ENCODE measurements around the gene IGFBP3. TPM values are rescaled to one million over a fixed set of nuclear protein-coding genes. Genes with fewer than 3 reads are reported as not detected.

IGFBP3 gene
- total and polyA plus RNA-seq, 2 of the 13 experiments (the other 11 are each of a cell fraction or from before 2014, with no cell fraction given), result 57.5 TPM; not detected in 1

GRCh38 chr7:45893374-45893995 is 27.6 kb downstream of the IGFBP3 start (continued):
- TF ChIP-seq ZNF12 (CRISPR knock-in tag; IDR thresholded peaks at IDR 0.05) (no peak; the same call in 1 of the 2 replicates), ZNF646 (CRISPR knock-in tag; IDR thresholded peaks at IDR 0.05) (no peak), MAZ (IDR thresholded peaks at IDR 0.05; ENCODE audit: borderline replicate concordance, low read depth, low read length) (no peak), MAZ (CRISPR knock-in tag; IDR thresholded peaks at IDR 0.05; ENCODE audit: low read depth) (peak; percentile 58), PBX2 (CRISPR knock-in tag; IDR thresholded peaks at IDR 0.05) (no peak), AKAP8 (CRISPR knock-in tag; IDR thresholded peaks at IDR 0.05) (peak; percentile 97; the same call in 1 of the 2 replicates), DPF2 (CRISPR knock-in tag; IDR thresholded peaks at IDR 0.05; ENCODE audit: borderline replicate concordance, low read depth) (peak; percentile 31; the same call in 1 of the 2 replicates), ZSCAN31 (CRISPR knock-in tag; IDR thresholded peaks at IDR 0.05; ENCODE audit: low read depth) (peak; percentile 88; the same call in 1 of the 2 replicates), IRF2 (CRISPR knock-in tag; IDR thresholded peaks at IDR 0.05) (no peak), ZIK1 (CRISPR knock-in tag; IDR thresholded peaks at IDR 0.05; ENCODE audit: borderline replicate concordance, low read depth) (no peak; the same call in 1 of the 2 replicates), MED13 (CRISPR knock-in tag; IDR thresholded peaks at IDR 0.05) (no peak), ZNF263 (CRISPR knock-in tag; IDR thresholded peaks at IDR 0.05) (peak; percentile 92), PITX1 (CRISPR knock-in tag; IDR thresholded peaks at IDR 0.05) (peak; percentile 55; the same call in 1 of the 2 replicates), TBX3 (IDR thresholded peaks at IDR 0.05; ENCODE audit: borderline replicate concordance) (no peak), NR3C1 (CRISPR knock-in tag; IDR thresholded peaks at IDR 0.05) (no peak), FOXK2 (IDR thresholded peaks at IDR 0.05) (no peak), MBD4 (IDR thresholded peaks at IDR 0.05; ENCODE audit: borderline replicate concordance, low read length) (no peak), KLF11 (CRISPR knock-in tag; IDR thresholded peaks at IDR 0.05) (no peak), RARG (CRISPR knock-in tag; IDR thresholded peaks at IDR 0.05; ENCODE audit: low read depth) (no peak; the same call in 1 of the 2 replicates), ZNF432 (CRISPR knock-in tag; IDR thresholded peaks at IDR 0.05; ENCODE audit: borderline replicate concordance) (no peak), ZNF335 (CRISPR knock-in tag; IDR thresholded peaks at IDR 0.05) (no peak), ZBTB2 (CRISPR knock-in tag; IDR thresholded peaks at IDR 0.05; ENCODE audit: low read depth) (no peak), SNRNP70 (IDR thresholded peaks at IDR 0.05; ENCODE audit: low read depth, low read length) (no peak)

Data from HepG2 (cell line).